HG02885 (cell line): ENCODE data around the gene TNNT2.

ENCODE experiments used
- ATAC-seq: cut with Tn5 transposase; IDR thresholded peaks from one replicate; pipeline ENCODE4 v1.9.1; 2021; ENCODE audit warnings: mild to moderate bottlenecking; ENCODE audit not compliant: unreplicated experiment, poor library complexity

The TNNT2 gene

DNA sequence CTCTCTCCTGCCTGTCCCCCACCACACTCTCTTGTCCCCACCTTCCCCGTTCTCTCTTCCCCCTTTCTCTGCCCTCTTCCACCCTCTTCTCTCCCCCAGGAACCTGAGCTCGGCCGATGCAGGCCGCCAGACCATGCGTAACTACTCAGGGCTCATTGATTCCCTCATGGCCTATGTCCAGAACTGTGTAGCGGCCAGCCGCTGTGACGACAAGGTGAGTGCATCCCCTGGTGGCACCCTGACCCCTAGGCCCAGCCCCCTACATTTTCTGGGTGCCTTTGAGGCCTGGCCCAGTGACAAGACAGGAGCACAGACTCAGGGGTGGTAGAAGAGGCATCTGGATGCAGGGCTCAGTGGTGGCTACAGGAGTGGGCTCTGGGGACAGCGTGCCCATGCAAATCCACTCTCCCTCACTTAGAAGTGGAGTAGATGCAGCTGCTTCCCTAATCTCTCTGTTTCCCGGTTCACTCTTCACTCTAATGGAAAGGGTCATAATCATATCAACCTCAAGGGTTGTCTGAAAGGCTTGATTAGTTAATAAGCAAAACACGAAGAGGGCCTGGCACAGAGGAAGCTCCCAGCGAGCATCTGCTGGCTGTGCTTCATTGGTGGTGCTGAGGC, 57.2 kb downstream of the TNNT2 start:
- ATAC-seq = no peak

GRCh38 chr1:201319631-201320030, 57.8 kb downstream of the TNNT2 start:
- ATAC-seq = no peak

DNA sequence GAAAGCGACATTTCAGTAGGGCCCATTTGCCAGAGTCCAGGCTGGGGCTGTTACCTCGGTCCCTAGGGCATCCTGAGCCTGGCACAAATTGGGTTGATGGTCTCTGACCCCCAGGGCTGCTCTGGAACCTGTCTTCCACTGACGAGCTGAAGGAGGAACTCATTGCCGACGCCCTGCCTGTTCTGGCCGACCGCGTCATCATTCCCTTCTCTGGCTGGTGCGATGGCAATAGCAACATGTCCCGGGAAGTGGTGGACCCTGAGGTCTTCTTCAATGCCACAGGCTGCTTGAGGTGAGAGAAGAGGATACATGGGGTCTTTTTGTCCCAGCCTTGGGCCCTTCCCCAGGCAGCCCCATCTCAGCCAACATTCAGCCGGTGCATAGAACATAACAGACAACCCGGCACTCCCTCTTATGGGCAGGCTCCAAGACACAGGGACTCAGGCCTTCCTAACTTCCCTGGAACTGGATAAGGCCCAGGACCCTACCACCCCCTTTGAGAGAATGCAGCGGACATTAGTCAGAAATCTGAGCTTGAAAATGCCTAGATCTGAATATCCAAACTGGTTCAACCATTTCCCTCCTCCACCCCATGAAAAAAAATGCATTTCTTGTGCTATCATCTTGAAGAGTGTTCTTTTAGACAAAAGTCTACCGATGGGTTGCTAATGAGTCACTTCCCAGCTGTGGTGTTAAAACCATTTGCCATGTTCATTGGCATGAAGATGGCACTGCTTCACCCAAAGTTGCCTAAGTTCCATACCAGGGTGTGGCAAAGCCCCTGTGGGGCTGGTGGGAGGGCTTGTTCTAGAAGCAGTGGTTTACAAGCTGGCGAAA, 58.8 kb downstream of the TNNT2 start:
- no peak for ATAC-seq

DNA sequence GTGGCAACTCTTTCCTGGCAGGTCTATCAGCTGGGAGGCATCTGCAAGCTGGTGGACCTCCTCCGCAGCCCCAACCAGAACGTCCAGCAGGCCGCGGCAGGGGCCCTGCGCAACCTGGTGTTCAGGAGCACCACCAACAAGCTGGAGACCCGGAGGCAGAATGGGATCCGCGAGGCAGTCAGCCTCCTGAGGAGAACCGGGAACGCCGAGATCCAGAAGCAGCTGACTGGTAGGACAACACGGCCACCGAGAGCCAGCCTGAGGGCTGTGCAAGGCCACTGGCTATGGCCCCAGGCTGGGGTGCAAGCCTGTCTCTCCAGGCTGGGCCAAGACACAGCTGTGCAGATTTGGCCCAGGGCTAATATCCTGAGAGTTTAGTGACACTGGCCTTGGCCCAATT, 59.9 kb downstream of the TNNT2 start:
- ATAC-seq = no peak

DNA sequence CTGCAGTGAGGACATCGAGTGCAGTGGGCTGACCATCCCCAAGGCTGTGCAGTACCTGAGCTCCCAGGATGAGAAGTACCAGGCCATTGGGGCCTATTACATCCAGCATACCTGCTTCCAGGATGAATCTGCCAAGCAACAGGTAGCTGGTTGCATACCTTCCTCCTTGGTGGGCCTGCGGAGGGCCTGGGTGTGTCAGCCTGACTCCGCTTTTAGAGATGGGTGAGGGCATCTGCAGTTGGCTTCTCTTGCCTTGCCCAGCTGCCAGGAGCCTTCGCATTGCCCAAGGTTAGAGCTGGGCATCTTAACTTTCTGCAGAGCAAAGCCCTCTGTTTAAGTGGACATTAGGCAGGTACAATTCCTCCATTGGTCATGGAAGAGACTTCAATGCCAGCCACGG, 60.9 kb downstream of the TNNT2 start:
- ATAC-seq = no peak

DNA sequence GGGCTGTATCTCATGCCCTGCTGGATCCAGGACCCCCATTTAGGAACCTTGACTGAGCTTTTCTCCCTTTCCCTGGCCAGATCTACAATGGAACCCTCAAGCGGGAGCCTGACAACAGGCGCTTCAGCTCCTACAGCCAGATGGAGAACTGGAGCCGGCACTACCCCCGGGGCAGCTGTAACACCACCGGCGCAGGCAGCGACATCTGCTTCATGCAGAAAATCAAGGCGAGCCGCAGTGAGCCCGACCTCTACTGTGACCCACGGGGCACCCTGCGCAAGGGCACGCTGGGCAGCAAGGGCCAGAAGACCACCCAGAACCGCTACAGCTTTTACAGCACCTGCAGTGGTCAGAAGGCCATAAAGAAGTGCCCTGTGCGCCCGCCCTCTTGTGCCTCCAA, 64.4 kb downstream of the TNNT2 start:
- no peak for ATAC-seq

GRCh38 chr1:201312298-201312697, 65.2 kb downstream of the TNNT2 start:
- ATAC-seq = no peak

GRCh38 chr1:201311356-201312011, 66.0 kb downstream of the TNNT2 start:
- ATAC-seq = no peak

DNA sequence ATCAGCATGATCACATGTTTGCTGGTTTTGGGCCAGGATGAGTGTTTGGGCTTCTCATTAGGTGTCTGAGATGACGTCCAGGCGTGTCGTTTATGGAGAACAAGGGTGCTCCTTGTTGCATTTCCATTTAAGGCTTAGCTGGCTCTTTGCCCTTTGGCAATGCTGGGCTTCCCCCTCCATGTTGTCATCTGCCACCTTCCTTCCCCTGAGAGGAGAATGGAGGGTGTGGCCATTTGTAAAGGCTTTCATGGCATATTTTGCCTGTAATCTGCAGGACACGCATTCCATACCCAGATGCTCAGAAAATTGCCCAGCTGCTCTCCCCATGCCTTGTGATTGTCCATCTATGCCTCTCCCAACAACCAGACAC, 66.5 kb downstream of the TNNT2 start:
- no peak for ATAC-seq

DNA sequence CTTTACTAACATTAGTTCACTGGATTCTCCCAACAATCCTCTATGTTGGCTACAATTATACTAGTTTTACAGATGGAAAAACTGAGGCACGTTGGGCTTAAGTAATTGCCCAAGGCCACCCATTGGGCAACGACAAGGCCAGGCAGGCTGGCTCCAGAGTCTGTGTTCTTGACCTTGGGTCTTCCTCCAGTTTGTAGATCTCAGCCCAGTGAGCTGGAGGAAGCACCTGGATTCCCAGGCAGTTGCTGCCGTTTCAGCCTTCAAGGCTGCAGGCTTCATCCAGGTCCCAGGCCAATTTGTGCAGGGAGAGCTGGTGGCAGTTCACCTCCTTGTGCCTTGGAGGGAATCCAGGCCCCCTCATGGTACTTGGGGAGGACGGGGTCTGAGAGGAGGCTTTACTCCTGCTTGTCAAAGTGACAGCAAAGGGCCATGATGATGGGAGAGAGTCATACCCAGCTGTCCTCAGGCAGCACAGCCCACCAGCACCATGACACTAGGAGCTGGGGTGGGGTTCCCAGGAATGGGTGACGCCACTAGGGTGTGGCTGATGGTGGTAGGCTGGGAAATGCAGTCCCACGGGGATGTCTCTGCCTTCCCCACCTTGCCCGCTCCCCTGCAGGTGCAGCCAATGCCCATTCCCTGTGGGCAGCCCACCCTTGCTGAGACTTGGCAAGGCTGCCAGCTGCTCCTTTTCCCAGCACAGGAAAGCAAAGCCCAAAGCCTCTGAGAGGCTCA, 67.1 kb downstream of the TNNT2 start:
- no peak for ATAC-seq

- ATAC-seq = no peak
Measured at GRCh38 chr1:201309416-201309815, 68.1 kb downstream of the TNNT2 start.
